ENCODE results near the gene PRSS21. TPM values are rescaled to one million over a fixed set of nuclear protein-coding genes. Genes with fewer than 3 reads are reported as not detected.

Gene PRSS21
- total RNA-seq, 1 donor from 2014 or later: 0.29 TPM

DNA sequence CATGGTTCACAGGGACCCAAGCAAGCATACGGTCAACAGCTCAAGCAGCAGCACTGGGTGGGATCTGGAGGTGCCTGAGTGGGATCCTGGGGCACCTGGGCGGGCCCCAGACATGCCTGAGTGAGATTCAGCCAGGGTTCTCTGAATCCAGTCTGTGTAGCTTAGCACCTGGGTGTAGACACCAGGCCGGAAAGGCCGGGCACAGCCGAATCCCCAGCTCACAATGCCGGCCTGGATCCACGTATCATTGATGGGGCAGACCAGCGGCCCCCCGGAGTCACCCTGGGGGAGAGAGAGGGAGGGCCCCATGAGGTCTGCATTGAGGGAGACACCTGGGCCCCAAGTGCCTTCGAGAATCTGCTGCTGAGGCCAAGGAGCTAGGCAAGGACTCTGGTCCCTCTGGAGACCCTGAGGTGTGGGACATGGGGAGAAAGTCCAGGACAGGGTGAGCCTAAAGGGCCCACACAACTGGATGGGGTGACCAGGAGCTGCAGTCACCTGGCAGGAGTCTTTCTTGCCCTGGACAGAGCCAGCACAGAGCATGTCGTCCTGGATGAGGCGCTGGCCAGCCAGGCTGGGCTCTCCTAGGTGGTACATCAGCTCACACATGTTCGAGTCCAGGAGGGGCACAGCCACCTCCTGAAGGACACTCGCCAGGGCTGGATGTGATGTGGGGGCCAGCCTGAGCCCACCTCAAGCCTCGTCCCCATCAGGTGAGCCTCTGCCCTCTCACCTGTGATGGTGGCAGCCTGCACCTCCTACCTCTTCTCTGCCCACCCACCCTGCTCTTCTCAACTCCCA is 22.8 kb downstream of the PRSS21 start:
- no peak overlapping the region for H3K4me3 ChIP-seq (ENCODE audit: low read depth, low read length)
- TF ChIP-seq, protein P1, sequence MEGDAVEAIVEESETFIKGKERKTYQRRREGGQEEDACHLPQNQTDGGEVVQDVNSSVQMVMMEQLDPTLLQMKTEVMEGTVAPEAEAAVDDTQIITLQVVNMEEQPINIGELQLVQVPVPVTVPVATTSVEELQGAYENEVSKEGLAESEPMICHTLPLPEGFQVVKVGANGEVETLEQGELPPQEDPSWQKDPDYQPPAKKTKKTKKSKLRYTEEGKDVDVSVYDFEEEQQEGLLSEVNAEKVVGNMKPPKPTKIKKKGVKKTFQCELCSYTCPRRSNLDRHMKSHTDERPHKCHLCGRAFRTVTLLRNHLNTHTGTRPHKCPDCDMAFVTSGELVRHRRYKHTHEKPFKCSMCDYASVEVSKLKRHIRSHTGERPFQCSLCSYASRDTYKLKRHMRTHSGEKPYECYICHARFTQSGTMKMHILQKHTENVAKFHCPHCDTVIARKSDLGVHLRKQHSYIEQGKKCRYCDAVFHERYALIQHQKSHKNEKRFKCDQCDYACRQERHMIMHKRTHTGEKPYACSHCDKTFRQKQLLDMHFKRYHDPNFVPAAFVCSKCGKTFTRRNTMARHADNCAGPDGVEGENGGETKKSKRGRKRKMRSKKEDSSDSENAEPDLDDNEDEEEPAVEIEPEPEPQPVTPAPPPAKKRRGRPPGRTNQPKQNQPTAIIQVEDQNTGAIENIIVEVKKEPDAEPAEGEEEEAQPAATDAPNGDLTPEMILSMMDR (IDR thresholded peaks at IDR 0.05; ENCODE audit: insufficient read depth, low read length, poor library complexity, severe bottlenecking): no peak
- no peaks in the 10 kb centered on the region for H3K27me3 ChIP-seq (ENCODE audit: control insufficient read depth, insufficient read depth, low read length)
- no peaks in the 10 kb centered on the region for H3K36me3 ChIP-seq (ENCODE audit: control insufficient read depth, insufficient read depth, low read length)
- DNase-seq (ENCODE audit: low read depth): no peak

DNA sequence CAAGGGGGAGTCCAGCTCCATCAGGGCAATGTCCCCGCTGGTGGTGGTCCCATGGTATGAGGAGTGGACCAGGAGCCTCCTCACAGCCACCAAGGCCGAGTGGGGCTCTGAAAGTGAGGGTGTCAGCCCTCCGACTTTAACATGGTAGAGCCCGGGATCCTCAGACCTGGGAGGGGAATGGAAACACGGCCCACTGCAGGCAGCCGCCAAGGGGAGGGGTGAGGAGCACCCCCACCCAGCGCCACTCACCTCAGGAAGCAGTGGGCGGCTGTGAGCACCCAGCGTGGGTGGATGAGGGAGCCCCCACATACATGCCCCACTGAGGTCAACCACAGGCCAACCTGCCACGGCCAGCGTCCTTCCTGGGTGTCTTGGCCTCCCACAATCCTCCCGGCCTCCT is 23.9 kb downstream of the PRSS21 start:
- Histone ChIP-seq H3K4me3 (ENCODE audit: low read depth, low read length) (no peak overlapping the region), H3K27me3 (ENCODE audit: control insufficient read depth, insufficient read depth, low read length) (no peaks in the 10 kb centered on the region), H3K36me3 (ENCODE audit: control insufficient read depth, insufficient read depth, low read length) (no peaks in the 10 kb centered on the region)
- TF ChIP-seq, protein P1 (IDR thresholded peaks at IDR 0.05; ENCODE audit: insufficient read depth, low read length, poor library complexity, severe bottlenecking): no peak
- no peak for DNase-seq (ENCODE audit: low read depth)

DNA sequence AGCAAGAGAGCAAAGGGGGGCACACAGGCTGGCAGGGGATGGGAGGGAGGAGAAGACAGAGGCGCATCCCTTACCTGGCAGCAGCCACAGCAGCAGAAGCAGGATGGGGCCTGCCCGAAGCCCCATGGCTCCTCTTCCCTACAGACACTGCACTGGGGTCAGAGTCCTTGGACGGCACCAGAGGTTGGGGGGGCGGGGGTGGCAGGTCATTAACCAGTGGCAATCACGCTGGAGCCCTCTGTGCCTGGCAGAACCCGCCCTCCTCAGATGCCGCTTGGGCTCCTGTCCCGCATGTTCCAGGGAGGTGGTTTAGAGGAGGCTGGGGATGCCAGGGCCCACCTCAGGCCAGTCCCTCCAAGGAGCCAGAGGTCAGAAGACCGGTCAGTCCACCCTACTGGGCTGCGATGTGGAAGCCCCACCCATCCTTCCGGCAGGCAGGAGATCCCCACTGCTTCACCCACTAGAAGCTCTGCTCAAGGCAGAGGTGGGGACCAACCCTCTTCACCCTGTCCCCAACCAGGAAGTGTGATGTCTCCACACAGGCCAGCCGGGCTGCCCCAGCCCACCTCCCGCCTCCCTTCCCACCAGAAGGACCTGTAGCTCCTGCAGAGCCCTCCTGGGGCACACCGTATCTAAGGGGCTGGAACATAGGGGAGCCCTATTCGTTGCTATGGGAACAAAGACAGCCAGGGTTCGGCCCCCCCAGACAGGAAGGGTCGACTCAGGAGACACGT is 24.7 kb downstream of the PRSS21 start:
- TF ChIP-seq, protein P1 (IDR thresholded peaks at IDR 0.05; ENCODE audit: insufficient read depth, low read length, poor library complexity, severe bottlenecking): no peak
- no peak for DNase-seq (ENCODE audit: low read depth)
- H3K36me3 ChIP-seq (ENCODE audit: control insufficient read depth, insufficient read depth, low read length): no peaks in the 10 kb centered on the region
- H3K27me3 ChIP-seq (ENCODE audit: control insufficient read depth, insufficient read depth, low read length): no peaks in the 10 kb centered on the region
- no peak overlapping the region for H3K4me3 ChIP-seq (ENCODE audit: low read depth, low read length)

DNA sequence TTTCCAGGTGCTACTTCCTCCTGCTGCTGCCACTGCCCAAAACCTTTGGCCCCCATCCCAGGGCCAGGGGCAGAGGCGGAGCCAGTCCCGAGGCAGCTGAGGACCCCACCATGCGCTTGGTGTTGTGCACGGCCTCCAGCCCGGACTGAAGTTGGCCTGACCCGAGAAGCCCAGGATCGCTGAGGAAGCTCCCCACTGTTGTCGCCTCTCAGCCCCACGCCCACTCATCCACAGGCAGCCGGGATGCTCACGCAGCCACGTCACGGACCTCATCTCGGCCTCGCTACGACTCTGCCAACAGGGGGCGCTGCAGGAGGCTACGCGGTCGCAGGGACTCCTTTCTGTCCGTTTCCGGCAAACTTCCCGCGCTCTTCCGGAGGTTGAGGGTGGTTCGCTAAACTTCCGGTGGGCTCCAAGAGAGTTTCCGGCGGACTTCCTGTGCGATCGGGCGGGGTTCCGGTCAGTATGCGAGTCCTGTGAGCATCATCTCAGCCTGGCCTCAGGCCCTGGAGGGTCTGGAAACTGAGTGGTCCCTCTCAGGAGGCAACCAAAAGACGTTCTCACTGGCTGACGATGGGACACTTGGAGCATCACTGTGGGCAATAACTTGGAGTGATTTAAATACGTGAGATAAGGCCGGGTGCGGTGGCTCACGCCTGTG is 25.4 kb downstream of the PRSS21 start:
- Histone ChIP-seq H3K4me3 (ENCODE audit: low read depth, low read length) (no peak overlapping the region), H3K36me3 (ENCODE audit: control insufficient read depth, insufficient read depth, low read length) (no peaks in the 10 kb centered on the region), H3K27me3 (ENCODE audit: control insufficient read depth, insufficient read depth, low read length) (no peaks in the 10 kb centered on the region)
- TF ChIP-seq, protein P1 (IDR thresholded peaks at IDR 0.05; ENCODE audit: insufficient read depth, low read length, poor library complexity, severe bottlenecking): peak; percentile 66
- DNase-seq (ENCODE audit: low read depth): no peak

DNA sequence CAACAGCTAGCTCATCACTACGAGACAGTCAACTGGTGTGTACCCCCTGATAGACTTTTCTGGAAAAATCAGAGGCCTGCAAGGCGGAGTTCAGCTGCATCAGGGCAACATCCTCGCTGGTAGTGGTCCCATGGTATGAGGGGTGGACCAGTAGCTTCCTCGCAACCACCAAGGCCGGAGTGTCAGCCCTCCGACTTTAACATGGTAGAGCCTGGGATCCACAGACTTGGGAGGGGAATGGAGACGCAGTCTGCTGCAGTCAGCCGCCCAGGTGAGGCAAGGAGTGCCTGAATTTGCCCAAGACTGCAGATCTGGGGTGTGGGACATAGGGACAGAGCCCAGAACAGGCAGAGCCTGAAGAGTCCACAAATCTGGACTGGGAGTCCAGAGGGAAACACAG is 26.5 kb downstream of the PRSS21 start:
- Histone ChIP-seq H3K36me3 (ENCODE audit: control insufficient read depth, insufficient read depth, low read length) (no peaks in the 10 kb centered on the region), H3K27me3 (ENCODE audit: control insufficient read depth, insufficient read depth, low read length) (no peaks in the 10 kb centered on the region), H3K4me3 (ENCODE audit: low read depth, low read length) (no peak overlapping the region)
- DNase-seq (ENCODE audit: low read depth): no peak
- TF ChIP-seq, protein P1 (IDR thresholded peaks at IDR 0.05; ENCODE audit: insufficient read depth, low read length, poor library complexity, severe bottlenecking): no peak
